Astrocyte (in vitro differentiated cells and primary cell): ENCODE results near the gene ZBTB24. TPM values are rescaled to one million over a fixed set of nuclear protein-coding genes. Genes with fewer than 3 reads are reported as not detected.

ENCODE experiments used
- DNase-seq: peaks from one replicate; pipeline ENCODE4 v3.0.0-alpha.2; 2010; ENCODE audit warnings: low read depth
- FAIRE-seq: peaks from 2 replicates; lab custom pipeline; 2011; peaks lifted over from hg19 to GRCh38; lab: Jason Lieb, UNC
- H2AFZ ChIP-seq: 2 replicates; pipeline ENCODE4 v1.6.0; 2012; ENCODE audit warnings: low read depth, low read length, inconsistent platforms
- H3K27ac ChIP-seq: 2 replicates; pipeline ENCODE4 v1.5.1; 2011; ENCODE audit warnings: low read depth, low read length, inconsistent platforms
- H3K27me3 ChIP-seq: 2 replicates; pipeline ENCODE4 v1.6.0; 2011; ENCODE audit warnings: low read length, inconsistent platforms; ENCODE audit not compliant: insufficient read depth
- H3K36me3 ChIP-seq: 2 replicates; pipeline ENCODE4 v1.5.1; 2011; ENCODE audit warnings: low read length, inconsistent platforms; ENCODE audit not compliant: insufficient read depth
- H3K4me1 ChIP-seq: 2 replicates; pipeline ENCODE4 v1.5.1; 2011; ENCODE audit warnings: low read length, inconsistent platforms; ENCODE audit not compliant: insufficient read depth
- H3K4me2 ChIP-seq: 2 replicates; pipeline ENCODE4 v1.6.0; 2012; ENCODE audit warnings: low read length, inconsistent platforms
- H3K4me3 ChIP-seq: 2 replicates; pipeline ENCODE4 v1.5.1; 2011; ENCODE audit warnings: low read depth, mild to moderate bottlenecking, low read length, inconsistent platforms; ENCODE audit not compliant: insufficient read depth
- H3K79me2 ChIP-seq: 2 replicates; pipeline ENCODE4 v1.6.0; 2012; ENCODE audit warnings: mild to moderate bottlenecking, low read length, inconsistent platforms; ENCODE audit not compliant: insufficient read depth
- H3K9ac ChIP-seq: 2 replicates; pipeline ENCODE4 v1.6.0; 2012; ENCODE audit warnings: mild to moderate bottlenecking, low read length, inconsistent platforms
- H3K9me3 ChIP-seq: 2 replicates; pipeline ENCODE4 v1.5.1; 2012; ENCODE audit warnings: low read depth, mild to moderate bottlenecking, low read length, inconsistent platforms; ENCODE audit not compliant: insufficient read depth
- H4K20me1 ChIP-seq: 2 replicates; pipeline ENCODE4 v1.6.0; 2012; ENCODE audit warnings: low read length, inconsistent platforms; ENCODE audit not compliant: insufficient read depth
- H3K27ac Mint-ChIP-seq: one replicate; pipeline ENCODE4 v1.8.0; 2021; ENCODE audit warnings: mild to moderate bottlenecking, mixed read lengths; ENCODE audit not compliant: unreplicated experiment
- H3K27me3 Mint-ChIP-seq: one replicate; pipeline ENCODE4 v1.8.0; 2021; ENCODE audit warnings: low read depth, mixed read lengths; ENCODE audit not compliant: unreplicated experiment
- H3K36me3 Mint-ChIP-seq: one replicate; pipeline ENCODE4 v1.8.0; 2021; ENCODE audit warnings: low read depth, mixed read lengths; ENCODE audit not compliant: unreplicated experiment
- H3K4me1 Mint-ChIP-seq: one replicate; pipeline ENCODE4 v1.8.0; 2021; ENCODE audit warnings: low read depth, mixed read lengths; ENCODE audit not compliant: unreplicated experiment
- H3K4me3 Mint-ChIP-seq: one replicate; pipeline ENCODE4 v1.8.0; 2021; ENCODE audit warnings: mild to moderate bottlenecking, moderate library complexity, mixed read lengths; ENCODE audit not compliant: unreplicated experiment
- H3K9me3 Mint-ChIP-seq: one replicate; pipeline ENCODE4 v1.8.0; 2021; ENCODE audit warnings: mild to moderate bottlenecking, mixed read lengths; ENCODE audit not compliant: unreplicated experiment
- EZH2 ChIP-seq: IDR thresholded peaks from 2 replicates; pipeline ENCODE4 v1.6.1; 2012; ENCODE audit warnings: mild to moderate bottlenecking, low read length, inconsistent platforms; ENCODE audit not compliant: insufficient read depth
- total RNA-seq: library from RNA; stranded (reverse); gene quantifications from 2 replicates; pipeline ENCODE4 v1.2.1, GENCODE V29; 2021
- TF ChIP-seq, protein P1 (sequence below): IDR thresholded peaks from 2 replicates; pipeline ENCODE4 v1.5.1; 2011; ENCODE audit warnings: low read depth, mild to moderate bottlenecking, inconsistent platforms, low read length, moderate library complexity; ENCODE audit not compliant: insufficient read depth

The ZBTB24 gene
- total RNA-seq, 1 donor from 2014 or later, result 9.3 TPM

DNA sequence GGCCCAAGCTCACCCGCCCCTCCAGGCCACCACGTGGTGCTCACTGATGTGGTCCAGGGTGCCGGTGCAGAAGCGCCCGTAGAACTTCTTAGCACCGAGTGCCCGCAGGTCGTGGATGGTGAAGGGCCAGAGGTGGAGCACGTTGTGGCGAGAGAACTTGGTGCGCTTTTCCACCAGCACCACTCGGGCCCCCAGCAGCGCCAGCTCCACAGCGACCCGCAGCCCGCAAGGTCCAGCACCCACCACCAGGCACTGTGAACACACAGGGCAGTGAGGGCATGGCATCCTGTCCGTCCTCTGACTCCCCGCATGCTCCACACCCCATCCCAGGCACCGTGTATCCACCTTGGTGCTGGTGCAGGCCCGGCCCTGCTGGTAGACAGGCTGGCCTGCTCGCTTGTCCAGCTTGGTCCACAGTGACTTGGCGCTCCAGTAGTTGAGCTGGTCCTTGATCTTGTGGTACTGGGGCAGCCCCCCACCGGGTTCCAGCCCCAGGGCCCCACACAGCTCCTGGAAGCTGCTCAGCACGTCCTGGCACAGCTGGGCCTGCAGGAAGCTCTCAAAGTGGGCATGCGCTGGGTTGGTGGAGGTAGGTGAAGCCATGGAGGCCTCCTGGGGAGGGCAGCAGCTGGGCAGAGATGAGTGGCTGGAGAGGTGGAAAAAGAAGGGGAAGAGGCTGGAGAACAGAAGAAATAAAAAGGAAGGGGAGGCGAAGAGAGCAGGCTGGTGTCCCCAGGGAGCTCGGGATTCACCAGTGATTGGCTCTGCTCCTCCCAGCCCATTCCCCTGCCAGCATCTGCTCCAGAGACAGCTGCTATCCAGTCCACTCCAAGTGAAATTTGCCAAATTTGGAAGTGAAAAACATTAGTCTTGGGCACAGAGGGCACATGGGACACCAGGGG, 29.2 kb downstream of the ZBTB24 start:
- TF ChIP-seq, protein P1, sequence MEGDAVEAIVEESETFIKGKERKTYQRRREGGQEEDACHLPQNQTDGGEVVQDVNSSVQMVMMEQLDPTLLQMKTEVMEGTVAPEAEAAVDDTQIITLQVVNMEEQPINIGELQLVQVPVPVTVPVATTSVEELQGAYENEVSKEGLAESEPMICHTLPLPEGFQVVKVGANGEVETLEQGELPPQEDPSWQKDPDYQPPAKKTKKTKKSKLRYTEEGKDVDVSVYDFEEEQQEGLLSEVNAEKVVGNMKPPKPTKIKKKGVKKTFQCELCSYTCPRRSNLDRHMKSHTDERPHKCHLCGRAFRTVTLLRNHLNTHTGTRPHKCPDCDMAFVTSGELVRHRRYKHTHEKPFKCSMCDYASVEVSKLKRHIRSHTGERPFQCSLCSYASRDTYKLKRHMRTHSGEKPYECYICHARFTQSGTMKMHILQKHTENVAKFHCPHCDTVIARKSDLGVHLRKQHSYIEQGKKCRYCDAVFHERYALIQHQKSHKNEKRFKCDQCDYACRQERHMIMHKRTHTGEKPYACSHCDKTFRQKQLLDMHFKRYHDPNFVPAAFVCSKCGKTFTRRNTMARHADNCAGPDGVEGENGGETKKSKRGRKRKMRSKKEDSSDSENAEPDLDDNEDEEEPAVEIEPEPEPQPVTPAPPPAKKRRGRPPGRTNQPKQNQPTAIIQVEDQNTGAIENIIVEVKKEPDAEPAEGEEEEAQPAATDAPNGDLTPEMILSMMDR, result no peak
- no peak for TF ChIP-seq EZH2

DNA sequence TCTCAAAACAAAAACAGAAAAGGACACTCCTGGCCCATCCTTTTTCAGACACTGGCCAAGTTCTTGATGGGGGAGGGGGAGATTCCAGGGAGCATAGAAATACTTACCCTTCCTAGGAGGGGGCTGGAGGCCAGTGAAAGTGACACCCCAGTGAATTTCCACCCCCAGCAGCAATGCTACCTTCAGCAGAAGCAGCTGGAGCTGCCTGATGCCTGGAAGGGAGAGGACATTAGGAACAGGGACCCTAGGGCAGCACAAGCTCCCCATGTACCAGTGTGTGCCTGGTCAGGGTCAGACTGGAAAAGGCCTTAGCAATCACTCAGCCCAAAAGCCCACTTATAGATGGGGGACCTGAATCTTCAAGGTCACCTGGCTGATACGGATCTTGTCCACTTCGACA, 29.9 kb downstream of the ZBTB24 start:
- TF ChIP-seq EZH2, result no peak
- TF ChIP-seq, protein P1, result no peak
- Histone ChIP-seq H3K4me2 (no peak overlapping the region), H3K9ac (no peak overlapping the region), H3K27ac (no peak overlapping the region), H3K4me1 (peaks cover 16% of the 10 kb centered on the region), H3K4me3 (no peak overlapping the region), H3K36me3 (peaks cover 3% of the 10 kb centered on the region), H3K9me3 (no peaks in the 10 kb centered on the region), H3K27me3 (no peaks in the 10 kb centered on the region), H3K79me2 (peaks cover 23% of the 10 kb centered on the region), H4K20me1 (peaks cover 38% of the 10 kb centered on the region), H2AFZ (no peak overlapping the region)
- no peak for DNase-seq
- H3K36me3 Mint-ChIP-seq, result peaks cover 13% of the 10 kb centered on the region
- peaks cover 6% of the 10 kb centered on the region for H3K4me1 Mint-ChIP-seq
- H3K9me3 Mint-ChIP-seq, result no peaks in the 10 kb centered on the region
- no peak for FAIRE-seq
- no peaks in the 10 kb centered on the region for H3K27me3 Mint-ChIP-seq
- no peak overlapping the region for H3K4me3 Mint-ChIP-seq
- peak overlapping the region; percentile 26 for H3K27ac Mint-ChIP-seq

More for the DNA sequence above, 29.2 kb downstream of the ZBTB24 start:
- Histone ChIP-seq H4K20me1 (peaks cover 34% of the 10 kb centered on the region), H3K27me3 (no peaks in the 10 kb centered on the region), H3K36me3 (peaks cover 3% of the 10 kb centered on the region), H3K4me3 (peak overlapping the region; percentile 93), H3K79me2 (peaks cover 23% of the 10 kb centered on the region), H3K9me3 (no peaks in the 10 kb centered on the region), H2AFZ (peak overlapping the region; percentile 73), H3K4me2 (peak overlapping the region; percentile 95), H3K9ac (peak overlapping the region; percentile 88), H3K4me1 (peaks cover 16% of the 10 kb centered on the region), H3K27ac (no peak overlapping the region)
- Mint-ChIP-seq H3K36me3 (peaks cover 13% of the 10 kb centered on the region), H3K4me1 (peaks cover 6% of the 10 kb centered on the region), H3K27me3 (no peaks in the 10 kb centered on the region), H3K27ac (no peak overlapping the region), H3K9me3 (no peaks in the 10 kb centered on the region), H3K4me3 (peak overlapping the region; percentile 74)
- DNase-seq, result no peak
- FAIRE-seq, result no peak

DNA sequence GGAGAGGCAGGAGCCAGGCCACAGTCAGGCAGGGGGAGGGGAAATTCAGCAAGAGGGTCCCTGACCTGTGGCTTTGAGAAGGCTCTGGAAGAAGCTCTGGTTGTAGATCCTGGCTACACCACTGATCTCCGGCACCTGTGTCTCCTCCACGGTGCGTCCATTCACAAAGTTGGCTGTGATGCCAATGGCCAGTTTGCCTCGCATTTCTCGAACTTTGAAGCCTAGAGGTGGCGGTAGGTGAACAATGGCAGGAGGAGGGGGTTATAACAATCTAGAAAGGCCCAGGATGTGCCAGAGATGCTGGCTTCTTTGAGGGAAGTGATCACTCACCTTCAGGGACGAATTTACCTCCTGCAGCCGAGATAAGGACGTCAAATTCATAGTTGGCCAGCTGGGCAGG, 30.8 kb downstream of the ZBTB24 start:
- Histone ChIP-seq H3K27ac (no peak overlapping the region), H3K36me3 (peaks cover 3% of the 10 kb centered on the region), H3K4me3 (no peak overlapping the region), H3K4me1 (peaks cover 16% of the 10 kb centered on the region), H4K20me1 (peaks cover 38% of the 10 kb centered on the region), H3K79me2 (peaks cover 23% of the 10 kb centered on the region), H3K9me3 (no peaks in the 10 kb centered on the region), H3K4me2 (no peak overlapping the region), H2AFZ (no peak overlapping the region), H3K27me3 (no peaks in the 10 kb centered on the region), H3K9ac (no peak overlapping the region)
- no peak for FAIRE-seq
- no peaks in the 10 kb centered on the region for H3K9me3 Mint-ChIP-seq
- no peaks in the 10 kb centered on the region for H3K27me3 Mint-ChIP-seq
- peaks cover 13% of the 10 kb centered on the region for H3K36me3 Mint-ChIP-seq
- H3K4me3 Mint-ChIP-seq, result no peak overlapping the region
- DNase-seq, result no peak
- peaks cover 6% of the 10 kb centered on the region for H3K4me1 Mint-ChIP-seq
- TF ChIP-seq EZH2, result no peak
- TF ChIP-seq, protein P1, result no peak
- no peak overlapping the region for H3K27ac Mint-ChIP-seq
